ENCODE data around the gene POLD2.

GRCh38 chr7:44151956-44152355 is 28.6 kb upstream of the POLD2 start:
- TF ChIP-seq, protein P1, sequence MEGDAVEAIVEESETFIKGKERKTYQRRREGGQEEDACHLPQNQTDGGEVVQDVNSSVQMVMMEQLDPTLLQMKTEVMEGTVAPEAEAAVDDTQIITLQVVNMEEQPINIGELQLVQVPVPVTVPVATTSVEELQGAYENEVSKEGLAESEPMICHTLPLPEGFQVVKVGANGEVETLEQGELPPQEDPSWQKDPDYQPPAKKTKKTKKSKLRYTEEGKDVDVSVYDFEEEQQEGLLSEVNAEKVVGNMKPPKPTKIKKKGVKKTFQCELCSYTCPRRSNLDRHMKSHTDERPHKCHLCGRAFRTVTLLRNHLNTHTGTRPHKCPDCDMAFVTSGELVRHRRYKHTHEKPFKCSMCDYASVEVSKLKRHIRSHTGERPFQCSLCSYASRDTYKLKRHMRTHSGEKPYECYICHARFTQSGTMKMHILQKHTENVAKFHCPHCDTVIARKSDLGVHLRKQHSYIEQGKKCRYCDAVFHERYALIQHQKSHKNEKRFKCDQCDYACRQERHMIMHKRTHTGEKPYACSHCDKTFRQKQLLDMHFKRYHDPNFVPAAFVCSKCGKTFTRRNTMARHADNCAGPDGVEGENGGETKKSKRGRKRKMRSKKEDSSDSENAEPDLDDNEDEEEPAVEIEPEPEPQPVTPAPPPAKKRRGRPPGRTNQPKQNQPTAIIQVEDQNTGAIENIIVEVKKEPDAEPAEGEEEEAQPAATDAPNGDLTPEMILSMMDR (IDR thresholded peaks at IDR 0.05; ENCODE audit: low read depth, low read length) = no peak
- TF ChIP-seq POLR2A (IDR thresholded peaks at IDR 0.05; ENCODE audit: extremely low read depth, insufficient read length) (no peak), MAX (IDR thresholded peaks at IDR 0.05; ENCODE audit: low read depth, low read length) (no peak), MYC (IDR thresholded peaks at IDR 0.05; ENCODE audit: low read depth, low read length) (no peak)

All from NB4 (cell line).